CD14-positive monocyte (primary cell): ENCODE results near the gene IGF1R. TPM values are rescaled to one million over a fixed set of nuclear protein-coding genes. Genes with fewer than 3 reads are reported as not detected.

Source experiments
- DNase-seq, 3 donors: peaks; one replicate each; pipeline ENCODE4 v3.0.0-alpha.2; 2011 to 2022
- H2AFZ ChIP-seq: 2 replicates; pipeline ENCODE4 v1.6.0; 2012; ENCODE audit warnings: mild to moderate bottlenecking, low read depth, low read length, inconsistent platforms; ENCODE audit not compliant: insufficient read depth, poor library complexity, severe bottlenecking
- H3K27ac ChIP-seq, 2 donors: 1 replicate in 1 of 2; 2 replicates in 1 of 2; pipeline ENCODE4 v1.5.1; 2012 to 2013; ENCODE audit warnings: low read length in 2 of 2, control low read depth in 1 of 2, inconsistent platforms in 1 of 2, low read depth in 1 of 2, mild to moderate bottlenecking in 1 of 2
- H3K27me3 ChIP-seq, 2 donors: one replicate each; pipeline versions ENCODE4 v1.6.0 to v1.6.1; 2011 to 2013; ENCODE audit warnings: low read length in 2 of 2; ENCODE audit not compliant: control insufficient read depth in 2 of 2, insufficient read depth in 2 of 2
- H3K36me3 ChIP-seq, 2 donors: replicated peaks in 1 of 2; 1 replicate in 1 of 2; 2 replicates in 1 of 2; pipeline versions ENCODE4 v1.5.1 to v1.6.1; 2012 to 2013; ENCODE audit warnings: low read length in 2 of 2, control low read depth in 1 of 2, inconsistent platforms in 1 of 2, mild to moderate bottlenecking in 1 of 2; ENCODE audit not compliant: insufficient read depth in 2 of 2, control insufficient read depth in 1 of 2
- H3K4me1 ChIP-seq, 2 donors: 1 replicate in 1 of 2; 2 replicates in 1 of 2; pipeline versions ENCODE4 v1.5.1 to v1.6.1; 2012 to 2013; ENCODE audit warnings: low read length in 2 of 2, control low read depth in 1 of 2, inconsistent platforms in 1 of 2, mild to moderate bottlenecking in 1 of 2, moderate library complexity in 1 of 2; ENCODE audit not compliant: insufficient read depth in 2 of 2, control insufficient read depth in 1 of 2
- H3K4me2 ChIP-seq: replicated peaks from 2 replicates; pipeline ENCODE3; 2012; ENCODE audit warnings: low read length, moderate library complexity, mild to moderate bottlenecking; ENCODE audit not compliant: poor library complexity, severe bottlenecking; ENCODE audit errors: extremely low read depth
- H3K4me3 ChIP-seq, 3 experiments: fragments of 200-600 bp in 1 of 3; sonication (generic) in 1 of 3; replicated peaks in 1 of 3; 1 replicate in 2 of 3; 2 replicates in 1 of 3; pipeline ENCODE4 v1.5.1; 2011 to 2013; ENCODE audit warnings: low read length in 3 of 3, mild to moderate bottlenecking in 3 of 3, control low read depth in 2 of 3, low read depth in 2 of 3, inconsistent platforms in 1 of 3, moderate library complexity in 1 of 3
- H3K79me2 ChIP-seq: 2 replicates; pipeline ENCODE4 v1.6.0; 2012; ENCODE audit warnings: mild to moderate bottlenecking, control low read depth, inconsistent platforms, low read length, moderate library complexity; ENCODE audit not compliant: insufficient read depth
- H3K9ac ChIP-seq: 2 replicates; pipeline ENCODE4 v1.6.0; 2017; ENCODE audit warnings: low read length, mild to moderate bottlenecking; ENCODE audit not compliant: insufficient read depth, poor library complexity, severe bottlenecking
- H3K9me3 ChIP-seq, 2 donors: replicated peaks in 1 of 2; 1 replicate in 1 of 2; 2 replicates in 1 of 2; pipeline versions ENCODE4 v1.5.1 to v1.6.1; 2012 to 2013; ENCODE audit warnings: low read length in 2 of 2, control low read depth in 1 of 2; ENCODE audit not compliant: control insufficient read depth in 1 of 2, insufficient read depth in 1 of 2
- H4K20me1 ChIP-seq: 2 replicates; pipeline ENCODE4 v1.6.0; 2012; ENCODE audit warnings: mild to moderate bottlenecking, low read length, control low read depth, moderate library complexity; ENCODE audit not compliant: insufficient read depth
- H3K27ac Mint-ChIP-seq, 7 donors: one replicate each; pipeline ENCODE4 v1.8.0; 2020; ENCODE audit warnings: mild to moderate bottlenecking in 7 of 7, mixed read lengths in 7 of 7, moderate library complexity in 6 of 7, inconsistent platforms in 2 of 7
- H3K27me3 Mint-ChIP-seq, 3 donors: one replicate each; pipeline ENCODE4 v1.8.0; 2021 to 2022; ENCODE audit warnings: low read depth in 3 of 3, mild to moderate bottlenecking in 3 of 3, mixed read lengths in 3 of 3, moderate library complexity in 3 of 3, inconsistent platforms in 1 of 3
- H3K36me3 Mint-ChIP-seq, 2 donors: one replicate each; pipeline ENCODE4 v1.8.0; 2020; ENCODE audit warnings: mixed read lengths in 2 of 2, inconsistent platforms in 1 of 2, mild to moderate bottlenecking in 1 of 2
- H3K4me1 Mint-ChIP-seq: one replicate; pipeline ENCODE4 v1.8.0; 2020; ENCODE audit warnings: mild to moderate bottlenecking, mixed read lengths
- H3K4me3 Mint-ChIP-seq, 2 donors: one replicate each; pipeline ENCODE4 v1.8.0; 2020; ENCODE audit warnings: mild to moderate bottlenecking in 2 of 2, mixed read lengths in 2 of 2, moderate library complexity in 1 of 2
- H3K9me3 Mint-ChIP-seq, 7 donors: one replicate each; pipeline ENCODE4 v1.8.0; 2020 to 2022; ENCODE audit warnings: mixed read lengths in 7 of 7, mild to moderate bottlenecking in 6 of 7, moderate library complexity in 6 of 7, inconsistent platforms in 2 of 7
- CTCF ChIP-seq: fragments of 200-600 bp; IDR thresholded peaks from one replicate; pipeline ENCODE4 v1.8.0; 2022; ENCODE audit warnings: antibody characterized with exemption, mild to moderate bottlenecking
- WGBS: methylation state at CpG from one replicate; pipeline ENCODE4 v1.1.5; 2013; ENCODE audit warnings: missing lambda C conversion rate; ENCODE audit not compliant: insufficient coverage; 5-methylcytosine and 5-hydroxymethylcytosine counted together
- intact Hi-C, 2 donors: fragments of 100-400 bp; cut with micrococcal nuclease; formaldehyde crosslinking; loops; one replicate each; pipeline versions ENCODE4 v1.15.0 to v1.15.1; 2023
- polyA plus RNA-seq, 3 donors: library from polyadenylated mRNA; depleted of rRNA in 1 of 3; unstranded in 2 of 3; stranded (reverse) in 1 of 3; fragments of 300-500 nt in 2 of 3; fragments of >200 nt in 1 of 3; fragmentation: Illumina TruSeq in 2 of 3; gene quantifications; 1 replicate in 2 of 3; 2 replicates in 1 of 3; pipeline ENCODE4 v1.2.3, GENCODE V29; 2012 to 2021

Gene IGF1R
- polyA plus RNA-seq, 3 donors: 0.35 to 4.9 (median 0.67) TPM

GRCh38 chr15:98625614-98626013, 22.7 kb upstream of the IGF1R start:
- H3K27me3 ChIP-seq: peaks cover 19 to 37% of the 10 kb centered on the region in 2 donors
- no peaks in the 10 kb centered on the region for H4K20me1 ChIP-seq
- H3K4me3 ChIP-seq: no peak overlapping the region
- WGBS: 95% methylated on average over 15 of the region's 22 CpGs
- no peak overlapping the region for H2AFZ ChIP-seq
- Mint-ChIP-seq H3K4me1 (no peaks in the 10 kb centered on the region), H3K4me3 (no peak overlapping the region), H3K36me3 (no peaks in the 10 kb centered on the region), H3K9me3 (no peaks in the 10 kb centered on the region), H3K27ac (no peak overlapping the region), H3K27me3 (peaks cover 28 to 46% (median 35%) of the 10 kb centered on the region in 3 donors)
- no peaks in the 10 kb centered on the region for H3K36me3 ChIP-seq
- TF ChIP-seq CTCF: no peak
- no peak overlapping the region for H3K27ac ChIP-seq
- no peaks in the 10 kb centered on the region for H3K79me2 ChIP-seq
- no peak overlapping the region for H3K4me2 ChIP-seq
- intact Hi-C loops: loop anchor here in 1 of 2 donors (10.0 kb wide), 1 partner anchor 51 kb away; no protein-coding TSS in a partner anchor
- H3K9ac ChIP-seq: no peak overlapping the region
- H3K9me3 ChIP-seq: no peaks in the 10 kb centered on the region
- H3K4me1 ChIP-seq: no peaks in the 10 kb centered on the region
- no peak for DNase-seq

- H3K4me1 Mint-ChIP-seq: no peaks in the 10 kb centered on the region
- Histone ChIP-seq H3K4me3 (no peak overlapping the region), H3K4me1 (no peaks in the 10 kb centered on the region), H3K79me2 (no peaks in the 10 kb centered on the region), H3K27me3 (peaks cover 16 to 33% of the 10 kb centered on the region in 2 donors), H4K20me1 (no peaks in the 10 kb centered on the region), H3K36me3 (no peaks in the 10 kb centered on the region), H3K9ac (no peak overlapping the region), H3K27ac (no peak overlapping the region), H3K9me3 (no peaks in the 10 kb centered on the region), H3K4me2 (no peak overlapping the region), H2AFZ (no peak overlapping the region)
- H3K27ac Mint-ChIP-seq: no peak overlapping the region
- no peak for DNase-seq
- H3K4me3 Mint-ChIP-seq: peak overlapping the region in 1 of 2 donors; percentile 19
- 90% methylated on average over 2 of the region's 4 CpGs for WGBS
- TF ChIP-seq CTCF: no peak
- no peaks in the 10 kb centered on the region for H3K36me3 Mint-ChIP-seq
- H3K27me3 Mint-ChIP-seq: peaks cover 23 to 41% (median 32%) of the 10 kb centered on the region in 3 donors
- intact Hi-C loops: loop anchor here in 1 of 2 donors (10.0 kb wide), 1 partner anchor 51 kb away; no protein-coding TSS in a partner anchor
- no peaks in the 10 kb centered on the region for H3K9me3 Mint-ChIP-seq
These were observed 22.2 kb upstream of the IGF1R start for GRCh38 chr15:98626153-98626552.
